DOHH2 (cell line): ENCODE measurements around the gene TEX14.

ENCODE experiments used
- EZH2phosphoT487 ChIP-seq: fragments of 200-600 bp; sonication (generic); IDR thresholded peaks from 2 replicates; pipeline ENCODE4 v1.6.1; 2017; ENCODE audit warnings: borderline replicate concordance, mild to moderate bottlenecking, antibody characterized with exemption, low read length, moderate library complexity, mixed read lengths
- TF ChIP-seq, protein P1 (sequence below): fragments of 200-600 bp; sonication (generic); IDR thresholded peaks from one replicate; pipeline ENCODE4 v1.5.1; 2014; ENCODE audit warnings: antibody characterized with exemption, mild to moderate bottlenecking, low read depth, low read length; ENCODE audit not compliant: poor library complexity, severe bottlenecking

- TF ChIP-seq, protein P1, sequence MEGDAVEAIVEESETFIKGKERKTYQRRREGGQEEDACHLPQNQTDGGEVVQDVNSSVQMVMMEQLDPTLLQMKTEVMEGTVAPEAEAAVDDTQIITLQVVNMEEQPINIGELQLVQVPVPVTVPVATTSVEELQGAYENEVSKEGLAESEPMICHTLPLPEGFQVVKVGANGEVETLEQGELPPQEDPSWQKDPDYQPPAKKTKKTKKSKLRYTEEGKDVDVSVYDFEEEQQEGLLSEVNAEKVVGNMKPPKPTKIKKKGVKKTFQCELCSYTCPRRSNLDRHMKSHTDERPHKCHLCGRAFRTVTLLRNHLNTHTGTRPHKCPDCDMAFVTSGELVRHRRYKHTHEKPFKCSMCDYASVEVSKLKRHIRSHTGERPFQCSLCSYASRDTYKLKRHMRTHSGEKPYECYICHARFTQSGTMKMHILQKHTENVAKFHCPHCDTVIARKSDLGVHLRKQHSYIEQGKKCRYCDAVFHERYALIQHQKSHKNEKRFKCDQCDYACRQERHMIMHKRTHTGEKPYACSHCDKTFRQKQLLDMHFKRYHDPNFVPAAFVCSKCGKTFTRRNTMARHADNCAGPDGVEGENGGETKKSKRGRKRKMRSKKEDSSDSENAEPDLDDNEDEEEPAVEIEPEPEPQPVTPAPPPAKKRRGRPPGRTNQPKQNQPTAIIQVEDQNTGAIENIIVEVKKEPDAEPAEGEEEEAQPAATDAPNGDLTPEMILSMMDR = no peak
- no peak for TF ChIP-seq EZH2phosphoT487
Observed at GRCh38 chr17:58536542-58536941, 155.3 kb downstream of the TEX14 start.
